WTC11 (cell line): ENCODE results near the gene IFITM2. TPM values are rescaled to one million over a fixed set of nuclear protein-coding genes. Genes with fewer than 3 reads are reported as not detected.
A peak's percentile ranks its signal among the peaks of the same experiment; 100 is the strongest.

Experiments used
- ATAC-seq: fragments of 200-7000 bp; cut with Tn5 transposase; 2 replicates; pipeline ENCODE4 v1.10.0; 2021; ENCODE audit warnings: mild to moderate bottlenecking, moderate library complexity
- CTCF ChIA-PET: fragments of 300-600 bp; sonication (Branson Sonifier 250); formaldehyde crosslinking; loops from one replicate; lab custom pipeline; 2021; ENCODE audit warnings: antibody characterized with exemption; lab: Charles Lee
- POLR2A ChIA-PET: fragments of 350-600 bp; sonication (Branson Sonifier 250); formaldehyde crosslinking; loops from one replicate; lab custom pipeline; 2021; ENCODE audit warnings: antibody characterized with exemption; lab: Charles Lee
- DNase-seq: peaks from one replicate; pipeline ENCODE4 v3.0.0; 2021; ENCODE audit warnings: low spot score
- H3K27ac Mint-ChIP-seq: 2 replicates; pipeline ENCODE4 v1.8.0; 2021; ENCODE audit warnings: mixed read lengths
- H3K27me3 Mint-ChIP-seq: 2 replicates; pipeline ENCODE4 v1.8.0; 2021; ENCODE audit warnings: low read depth, mild to moderate bottlenecking, moderate library complexity, mixed read lengths
- H3K36me3 Mint-ChIP-seq: 2 replicates; pipeline ENCODE4 v1.8.0; 2021; ENCODE audit warnings: mixed read lengths
- H3K4me1 Mint-ChIP-seq: 2 replicates; pipeline ENCODE4 v1.8.0; 2022; ENCODE audit warnings: mixed read lengths
- H3K4me3 Mint-ChIP-seq: 2 replicates; pipeline ENCODE4 v1.8.0; 2021; ENCODE audit warnings: mild to moderate bottlenecking, moderate library complexity, mixed read lengths
- H3K9me3 Mint-ChIP-seq: 2 replicates; pipeline ENCODE4 v1.8.0; 2021; ENCODE audit warnings: mixed read lengths
- AR ChIP-seq: fragments of 250-450 bp; sonication (Bioruptor Pico); IDR thresholded peaks from 2 replicates; pipeline ENCODE4 v1.9.0; 2021; ENCODE audit warnings: mild to moderate bottlenecking
- ATF2 ChIP-seq: sonication (generic); formaldehyde crosslinking; IDR thresholded peaks from 2 replicates; pipeline ENCODE4 v1.8.1; 2022; ENCODE audit warnings: low read depth, missing genetic modification reagents, borderline replicate concordance
- ATF6 ChIP-seq: sonication (generic); formaldehyde crosslinking; IDR thresholded peaks from 2 replicates; pipeline ENCODE4 v1.8.1; 2023; ENCODE audit warnings: mild to moderate bottlenecking, missing genetic modification reagents
- CDX4 ChIP-seq: fragments of 250-450 bp; sonication (Bioruptor Pico); IDR thresholded peaks from 2 replicates; pipeline ENCODE4 v1.9.0; 2021; ENCODE audit warnings: moderate library complexity, mild to moderate bottlenecking, inconsistent platforms, borderline replicate concordance
- E2F1 ChIP-seq: sonication (generic); formaldehyde crosslinking; IDR thresholded peaks from 2 replicates; pipeline ENCODE4 v1.8.0; 2022; ENCODE audit warnings: mild to moderate bottlenecking, missing genetic modification reagents
- ERG ChIP-seq: fragments of 250-450 bp; sonication (Bioruptor Pico); IDR thresholded peaks from 2 replicates; pipeline ENCODE4 v1.8.0; 2021; ENCODE audit warnings: mild to moderate bottlenecking
- HMGXB4 ChIP-seq: sonication (generic); formaldehyde crosslinking; IDR thresholded peaks from 2 replicates; pipeline ENCODE4 v1.8.1; 2023; ENCODE audit warnings: mild to moderate bottlenecking, moderate library complexity, missing genetic modification reagents
- NFYB ChIP-seq: sonication (generic); formaldehyde crosslinking; conservative IDR thresholded peaks from 2 replicates; pipeline ENCODE4 v1.8.0; 2022; ENCODE audit warnings: low read depth, missing genetic modification reagents
- NR1H2 ChIP-seq: sonication (generic); formaldehyde crosslinking; IDR thresholded peaks from 2 replicates; pipeline ENCODE4 v1.9.0; 2021; ENCODE audit warnings: mild to moderate bottlenecking, moderate library complexity, missing genetic modification reagents
- NR2C2 ChIP-seq: sonication (generic); formaldehyde crosslinking; IDR thresholded peaks from 2 replicates; pipeline ENCODE4 v1.8.0; 2022; ENCODE audit warnings: mild to moderate bottlenecking, missing genetic modification reagents
- OVOL2 ChIP-seq: fragments of 250-450 bp; sonication (Bioruptor Pico); IDR thresholded peaks from 2 replicates; pipeline ENCODE4 v1.9.0; 2021; ENCODE audit warnings: mild to moderate bottlenecking, borderline replicate concordance
- RORB ChIP-seq: fragments of 250-450 bp; sonication (Bioruptor Pico); IDR thresholded peaks from 2 replicates; pipeline ENCODE4 v1.9.0; 2021; ENCODE audit warnings: mild to moderate bottlenecking
- USF2 ChIP-seq: sonication (generic); formaldehyde crosslinking; IDR thresholded peaks from 2 replicates; pipeline ENCODE4 v1.8.1; 2023; ENCODE audit warnings: mild to moderate bottlenecking, missing genetic modification reagents, moderate library complexity
- ZBTB21 ChIP-seq: sonication (generic); formaldehyde crosslinking; IDR thresholded peaks from 2 replicates; pipeline ENCODE4 v1.8.1; 2023; ENCODE audit warnings: mild to moderate bottlenecking, missing genetic modification reagents, borderline replicate concordance
- ZBTB43 ChIP-seq: sonication (generic); formaldehyde crosslinking; IDR thresholded peaks from 2 replicates; pipeline ENCODE4 v1.8.1; 2023; ENCODE audit warnings: mild to moderate bottlenecking, missing genetic modification reagents
- ZNF121 ChIP-seq: sonication (generic); formaldehyde crosslinking; IDR thresholded peaks from 2 replicates; pipeline ENCODE4 v1.8.0; 2023; ENCODE audit warnings: missing genetic modification reagents
- ZNF232 ChIP-seq: sonication (generic); formaldehyde crosslinking; IDR thresholded peaks from 2 replicates; pipeline ENCODE4 v1.8.0; 2022; ENCODE audit warnings: mild to moderate bottlenecking, missing genetic modification reagents
- total RNA-seq: library from RNA; stranded (reverse); gene quantifications from 3 replicates; pipeline ENCODE4 v1.2.3, GENCODE V29; 2021

Gene IFITM2
- total RNA-seq, 1 experiment from 2014 or later, result 436 TPM

GRCh38 chr11:280706-281485 is 26.7 kb upstream of the IFITM2 start:
- Mint-ChIP-seq H3K9me3 (peaks cover 8% of the 10 kb centered on the region), H3K27me3 (peaks cover 50% of the 10 kb centered on the region), H3K4me1 (peaks cover 36% of the 10 kb centered on the region), H3K4me3 (peak overlapping the region; percentile 24), H3K36me3 (no peaks in the 10 kb centered on the region), H3K27ac (no peak overlapping the region)
- TF ChIP-seq ATF6 (CRISPR knock-in tag) (no peak), ZBTB43 (no peak), HMGXB4 (CRISPR knock-in tag) (no peak), ZBTB21 (CRISPR knock-in tag) (no peak), NR2C2 (CRISPR knock-in tag) (no peak), E2F1 (no peak), USF2 (CRISPR knock-in tag) (no peak), NFYB (CRISPR knock-in tag) (no peak), AR (no peak), ATF2 (CRISPR knock-in tag) (no peak), ERG (CRISPR knock-in tag) (no peak), CDX4 (CRISPR knock-in tag) (no peak), NR1H2 (no peak), RORB (CRISPR knock-in tag) (no peak), ZNF121 (CRISPR knock-in tag) (no peak), ZNF232 (CRISPR knock-in tag) (no peak), OVOL2 (no peak)
- ATAC-seq, result no peak
- DNase-seq, result no peak
- POLR2A ChIA-PET, result interaction anchor here (0.6 to 1.2 kb wide), 3 partner anchors 18 to 167 kb away, joined by 3 to 4 read pairs (median 3); partner anchors contain the start of gene IFITM5
- CTCF ChIA-PET, result interaction anchor here (0.8 to 5.8 kb wide), 4 partner anchors 10 to 126 kb away, joined by 3 to 53 read pairs (median 4); no protein-coding TSS in a partner anchor
